Loucy (cell line): ENCODE data around the gene PLA2G2F.

Experiments used
- H2AFZ ChIP-seq: fragments of 200-600 bp; sonication (generic); 2 replicates; pipeline ENCODE4 v1.6.0; 2016; ENCODE audit warnings: antibody characterized with exemption, mild to moderate bottlenecking, low read length, moderate library complexity
- H3F3A ChIP-seq: fragments of 200-600 bp; 2 replicates; pipeline ENCODE4 v1.6.0; 2016; ENCODE audit warnings: antibody characterized with exemption, low read depth, mild to moderate bottlenecking
- H3K27me3 ChIP-seq: fragments of 200-600 bp; sonication (generic); 2 replicates; pipeline ENCODE4 v1.6.1; 2014; ENCODE audit warnings: low read length, mild to moderate bottlenecking; ENCODE audit not compliant: insufficient read depth, poor library complexity, severe bottlenecking
- H3K36me3 ChIP-seq: fragments of 200-600 bp; sonication (generic); 2 replicates; pipeline ENCODE4 v1.6.1; 2016; ENCODE audit warnings: low read length; ENCODE audit not compliant: insufficient read depth
- H3K4me1 ChIP-seq: fragments of 200-600 bp; sonication (generic); 2 replicates; pipeline ENCODE4 v1.5.1; 2014; ENCODE audit warnings: low read length, mild to moderate bottlenecking; ENCODE audit not compliant: insufficient read depth, poor library complexity, severe bottlenecking
- H3K4me2 ChIP-seq: fragments of 200-600 bp; sonication (generic); 2 replicates; pipeline ENCODE4 v1.6.0; 2014; ENCODE audit warnings: antibody characterized with exemption, low read length, low read depth, mild to moderate bottlenecking; ENCODE audit not compliant: poor library complexity, severe bottlenecking
- H3K4me3 ChIP-seq: fragments of 200-600 bp; sonication (generic); 2 replicates; pipeline ENCODE4 v1.5.1; 2014; ENCODE audit warnings: low read length, mild to moderate bottlenecking, mixed read lengths; ENCODE audit not compliant: poor library complexity, severe bottlenecking
- H3K79me2 ChIP-seq: fragments of 200-600 bp; sonication (generic); 2 replicates; pipeline ENCODE4 v1.6.1; 2014; ENCODE audit warnings: low read length; ENCODE audit not compliant: insufficient read depth
- H3K9ac ChIP-seq: fragments of 200-600 bp; sonication (generic); 2 replicates; pipeline ENCODE4 v1.6.0; 2014; ENCODE audit warnings: mild to moderate bottlenecking, low read depth, low read length, moderate library complexity; ENCODE audit not compliant: poor library complexity, severe bottlenecking
- H3K9me2 ChIP-seq: fragments of 200-600 bp; sonication (generic); replicated peaks from 2 replicates; pipeline ENCODE4 v1.6.1; 2016; ENCODE audit warnings: low read depth, low read length, mixed read lengths
- H3K9me3 ChIP-seq: fragments of 200-600 bp; sonication (generic); 2 replicates; pipeline ENCODE4 v1.6.1; 2014; ENCODE audit warnings: mild to moderate bottlenecking, antibody characterized with exemption, low read length, low read depth; ENCODE audit not compliant: insufficient read depth
- H4K20me1 ChIP-seq: fragments of 200-600 bp; sonication (generic); 2 replicates; pipeline ENCODE4 v1.6.0; 2014; ENCODE audit warnings: antibody characterized with exemption, low read length, mild to moderate bottlenecking; ENCODE audit not compliant: insufficient read depth, poor library complexity, severe bottlenecking
- EZH2phosphoT487 ChIP-seq: fragments of 200-600 bp; IDR thresholded peaks from 2 replicates; pipeline ENCODE4 v1.6.1; 2018; ENCODE audit warnings: antibody characterized with exemption, mild to moderate bottlenecking, moderate library complexity, borderline replicate concordance
- TF ChIP-seq, protein P1 (sequence below): fragments of 200-600 bp; sonication (generic); conservative IDR thresholded peaks from 2 replicates; pipeline ENCODE4 v1.5.1; 2014; ENCODE audit warnings: mild to moderate bottlenecking, antibody characterized with exemption, low read length

PLA2G2F gene

DNA sequence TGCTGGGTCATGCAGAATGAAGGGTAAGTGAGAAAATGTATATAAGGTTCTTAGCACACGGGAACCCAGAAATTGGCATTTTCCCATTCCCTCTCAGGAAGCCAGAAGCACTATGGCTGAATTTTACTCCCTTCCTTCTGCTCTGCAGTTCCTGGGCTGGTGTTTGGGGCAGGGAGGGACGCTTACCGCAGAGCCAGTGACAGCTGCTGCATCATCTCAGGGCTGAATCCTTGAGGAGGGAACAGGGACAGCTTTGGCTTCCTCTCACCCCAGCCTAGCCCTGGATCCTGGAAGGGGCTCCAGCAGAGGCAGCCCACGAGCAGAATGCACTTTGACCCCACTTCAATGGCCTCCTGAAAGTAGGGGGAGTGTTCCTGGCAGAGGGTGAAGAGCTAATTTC is 31.8 kb upstream of the PLA2G2F start:
- H3K9me3 ChIP-seq: no peaks in the 10 kb centered on the region

DNA sequence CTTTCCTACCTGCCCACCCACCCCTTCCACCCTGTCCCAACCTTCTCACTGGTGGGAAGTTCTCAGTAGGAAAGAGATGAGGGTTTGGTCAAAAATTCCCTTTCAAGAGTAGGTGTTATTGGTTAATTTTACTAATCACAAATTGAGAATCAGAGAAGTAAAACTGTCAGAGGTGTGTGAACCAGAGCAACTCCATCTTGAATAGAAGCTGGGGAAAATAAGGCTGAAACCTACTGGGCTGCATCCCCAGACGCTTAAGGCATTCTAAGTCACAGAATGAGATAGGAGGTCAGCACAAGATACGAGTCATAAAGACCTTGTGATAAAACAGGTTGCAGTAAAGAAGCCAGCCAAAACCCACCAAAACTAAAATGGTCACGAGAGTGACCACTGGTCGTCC is 31.3 kb upstream of the PLA2G2F start:
- no peaks in the 10 kb centered on the region for H3F3A ChIP-seq

More for the DNA sequence above, 31.8 kb upstream of the PLA2G2F start:
- H3K27me3 ChIP-seq: no peaks in the 10 kb centered on the region
- no peaks in the 10 kb centered on the region for H3F3A ChIP-seq
- H3K9me2 ChIP-seq: no peaks in the 10 kb centered on the region
- H3K36me3 ChIP-seq: no peaks in the 10 kb centered on the region
- no peak overlapping the region for H3K9ac ChIP-seq
- no peak overlapping the region for H3K4me2 ChIP-seq
- TF ChIP-seq EZH2phosphoT487: no peak
- TF ChIP-seq, protein P1, sequence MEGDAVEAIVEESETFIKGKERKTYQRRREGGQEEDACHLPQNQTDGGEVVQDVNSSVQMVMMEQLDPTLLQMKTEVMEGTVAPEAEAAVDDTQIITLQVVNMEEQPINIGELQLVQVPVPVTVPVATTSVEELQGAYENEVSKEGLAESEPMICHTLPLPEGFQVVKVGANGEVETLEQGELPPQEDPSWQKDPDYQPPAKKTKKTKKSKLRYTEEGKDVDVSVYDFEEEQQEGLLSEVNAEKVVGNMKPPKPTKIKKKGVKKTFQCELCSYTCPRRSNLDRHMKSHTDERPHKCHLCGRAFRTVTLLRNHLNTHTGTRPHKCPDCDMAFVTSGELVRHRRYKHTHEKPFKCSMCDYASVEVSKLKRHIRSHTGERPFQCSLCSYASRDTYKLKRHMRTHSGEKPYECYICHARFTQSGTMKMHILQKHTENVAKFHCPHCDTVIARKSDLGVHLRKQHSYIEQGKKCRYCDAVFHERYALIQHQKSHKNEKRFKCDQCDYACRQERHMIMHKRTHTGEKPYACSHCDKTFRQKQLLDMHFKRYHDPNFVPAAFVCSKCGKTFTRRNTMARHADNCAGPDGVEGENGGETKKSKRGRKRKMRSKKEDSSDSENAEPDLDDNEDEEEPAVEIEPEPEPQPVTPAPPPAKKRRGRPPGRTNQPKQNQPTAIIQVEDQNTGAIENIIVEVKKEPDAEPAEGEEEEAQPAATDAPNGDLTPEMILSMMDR: no peak
- H4K20me1 ChIP-seq: no peaks in the 10 kb centered on the region
- no peak overlapping the region for H2AFZ ChIP-seq
- no peak overlapping the region for H3K4me3 ChIP-seq
- no peaks in the 10 kb centered on the region for H3K4me1 ChIP-seq
- no peaks in the 10 kb centered on the region for H3K79me2 ChIP-seq

DNA sequence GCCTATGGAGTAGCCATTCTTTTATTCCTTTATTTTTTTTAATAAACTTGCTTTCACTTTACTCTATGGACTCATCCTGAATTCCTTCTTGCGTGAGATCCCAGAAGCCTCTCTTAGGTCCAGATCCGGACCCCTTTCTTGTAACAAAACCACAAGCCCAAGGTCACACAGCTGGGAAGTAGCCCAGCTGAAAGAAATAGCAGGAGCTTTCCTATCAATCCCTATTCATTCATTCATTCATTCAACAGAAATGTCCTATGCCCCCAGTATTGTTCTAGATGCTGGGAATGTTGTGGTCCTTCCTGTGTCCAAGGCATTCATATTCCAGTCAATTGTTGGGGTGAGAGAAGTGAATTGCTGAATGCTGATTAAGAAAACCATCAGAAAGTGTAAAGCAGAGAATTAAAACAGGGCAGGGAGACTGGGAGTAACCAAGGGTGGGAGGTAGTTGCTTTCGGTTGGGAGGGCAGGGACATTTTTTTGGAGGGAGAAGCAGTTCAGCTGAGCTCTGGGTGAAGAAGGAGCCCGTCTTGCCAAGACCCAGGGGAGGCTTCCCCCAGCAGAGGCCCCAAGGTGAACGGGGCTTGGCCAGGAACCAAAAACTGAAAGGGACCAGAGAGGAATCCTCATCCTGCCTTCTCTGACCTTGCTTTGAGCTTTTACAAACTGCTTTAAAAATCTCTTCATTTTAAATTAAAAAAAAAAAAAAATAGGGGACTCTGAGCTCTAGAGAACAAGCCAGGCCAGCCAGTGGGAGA is 30.6 kb upstream of the PLA2G2F start:
- Histone ChIP-seq H3K36me3 (no peaks in the 10 kb centered on the region), H3K9ac (no peak overlapping the region), H4K20me1 (no peaks in the 10 kb centered on the region), H3K9me3 (no peaks in the 10 kb centered on the region), H3K4me1 (no peaks in the 10 kb centered on the region), H3K4me3 (no peak overlapping the region), H3K4me2 (no peak overlapping the region), H2AFZ (no peak overlapping the region), H3K79me2 (no peaks in the 10 kb centered on the region), H3F3A (no peaks in the 10 kb centered on the region), H3K27me3 (no peaks in the 10 kb centered on the region), H3K9me2 (no peaks in the 10 kb centered on the region)
- TF ChIP-seq, protein P1: no peak
- no peak for TF ChIP-seq EZH2phosphoT487

More for the DNA sequence above, 31.3 kb upstream of the PLA2G2F start:
- Histone ChIP-seq H3K4me1 (no peaks in the 10 kb centered on the region), H3K9me3 (no peaks in the 10 kb centered on the region), H2AFZ (no peak overlapping the region), H3K4me2 (no peak overlapping the region), H3K27me3 (no peaks in the 10 kb centered on the region), H3K9me2 (no peaks in the 10 kb centered on the region), H4K20me1 (no peaks in the 10 kb centered on the region), H3K4me3 (no peak overlapping the region), H3K79me2 (no peaks in the 10 kb centered on the region), H3K36me3 (no peaks in the 10 kb centered on the region), H3K9ac (no peak overlapping the region)
- no peak for TF ChIP-seq EZH2phosphoT487
- TF ChIP-seq, protein P1: no peak
